GM18909 (cell line): ENCODE data around the gene HPSE2.

Experiments used
- ATAC-seq: cut with Tn5 transposase; IDR thresholded peaks from one replicate; pipeline ENCODE4 v1.9.1; 2021; ENCODE audit warnings: mild to moderate bottlenecking; ENCODE audit not compliant: unreplicated experiment, poor library complexity

HPSE2 gene

GRCh38 chr10:98638920-98639319 is 596.7 kb downstream of the HPSE2 start:
- ATAC-seq, result no peak

GRCh38 chr10:98636921-98637329 is 598.7 kb downstream of the HPSE2 start:
- no peak for ATAC-seq

DNA sequence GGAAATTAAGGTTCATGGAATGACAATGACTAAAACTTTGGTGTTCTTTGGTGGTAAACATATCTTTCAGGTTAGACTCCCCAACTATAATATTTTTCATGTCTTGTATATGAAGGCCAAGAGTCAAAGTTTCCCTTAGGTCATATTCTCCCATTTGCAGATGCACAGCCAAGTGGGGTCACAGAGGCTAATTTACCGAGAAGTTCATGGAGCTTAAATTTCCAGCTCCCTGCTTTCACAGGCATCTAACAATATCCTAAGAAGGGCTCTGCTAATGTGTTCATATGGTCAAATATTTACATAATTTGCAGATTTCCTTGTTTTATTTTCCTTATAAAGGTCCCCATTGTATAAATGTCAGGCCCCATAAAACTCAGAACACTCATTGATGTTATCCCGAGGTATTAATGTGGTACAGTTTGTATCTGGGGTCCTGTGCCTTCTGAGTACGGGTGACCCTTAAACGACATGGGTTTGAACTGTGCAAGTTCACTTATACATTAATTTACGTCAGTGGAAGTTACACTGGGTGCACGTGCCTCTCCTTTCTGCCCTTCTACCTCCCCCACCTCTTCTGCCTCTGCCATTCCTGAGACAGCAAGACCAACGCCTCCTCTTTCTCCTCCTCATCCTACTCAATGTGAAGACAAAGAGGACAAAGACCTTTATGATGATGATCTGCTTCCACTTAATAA is 603.0 kb downstream of the HPSE2 start:
- ATAC-seq, result no peak

- ATAC-seq, result no peak
Observed at GRCh38 chr10:98628206-98628605, 607.4 kb downstream of the HPSE2 start.

DNA sequence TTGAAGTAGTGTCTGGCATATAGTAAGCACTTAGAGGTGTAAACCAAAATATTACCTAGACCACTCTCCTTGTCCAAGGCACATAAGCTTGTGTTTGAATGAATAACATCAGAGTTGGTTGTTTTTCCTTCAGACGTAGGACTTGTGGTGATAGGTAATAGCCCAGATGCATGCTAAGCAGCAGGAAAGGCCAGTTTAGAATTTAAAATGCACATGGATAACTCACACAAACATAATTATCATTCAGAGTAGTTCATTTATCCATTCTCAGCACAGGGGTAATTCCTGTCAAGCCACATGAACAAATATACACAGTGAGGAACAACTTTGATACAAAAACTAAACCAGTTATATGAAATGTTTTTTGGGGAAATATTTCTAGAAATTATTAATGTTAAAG is 607.9 kb downstream of the HPSE2 start:
- ATAC-seq, result no peak

DNA sequence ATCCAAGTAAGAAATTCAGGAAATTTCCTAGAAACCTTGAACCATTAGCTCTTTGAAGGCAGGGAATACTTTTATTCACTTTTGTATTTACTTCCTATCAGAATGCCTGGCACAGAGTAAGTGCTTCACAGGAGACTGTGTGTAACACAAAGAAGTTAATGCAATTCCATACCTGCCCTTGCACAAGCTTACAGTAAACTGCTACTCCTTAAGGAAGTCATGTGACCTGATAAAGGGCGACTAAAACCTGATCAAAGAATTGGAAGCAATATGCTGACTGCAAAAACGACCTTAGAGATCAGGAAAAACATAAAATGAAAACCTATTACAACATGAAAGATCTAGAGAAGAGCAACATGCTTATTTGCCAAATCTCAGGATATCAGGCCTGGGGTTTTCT is 610.7 kb downstream of the HPSE2 start:
- no peak for ATAC-seq

- ATAC-seq, result no peak
Observed at GRCh38 chr10:98623176-98623575, 612.5 kb downstream of the HPSE2 start.

- no peak for ATAC-seq
Observed at GRCh38 chr10:98621630-98622029, 614.0 kb downstream of the HPSE2 start.

GRCh38 chr10:98620503-98620902 is 615.1 kb downstream of the HPSE2 start:
- ATAC-seq, result no peak

DNA sequence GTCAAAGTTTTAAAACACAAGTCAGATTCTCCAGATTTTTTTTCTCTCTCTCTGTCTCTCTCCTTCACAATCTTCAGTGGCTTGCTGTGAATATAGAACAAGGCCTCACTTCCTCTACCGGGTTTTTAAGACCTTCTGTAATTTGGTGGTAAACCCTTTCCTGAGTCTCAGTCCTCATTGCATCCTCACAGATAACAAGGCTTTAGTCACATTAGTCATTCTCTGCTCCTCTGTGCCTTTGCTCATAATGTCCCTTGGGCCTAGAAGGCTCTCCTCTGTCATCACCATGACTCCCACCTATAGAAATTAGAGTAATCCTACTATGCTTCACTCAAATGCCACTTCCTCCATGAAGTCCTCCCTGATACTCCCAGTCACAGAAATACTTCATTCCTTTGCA is 616.2 kb downstream of the HPSE2 start:
- ATAC-seq, result no peak

DNA sequence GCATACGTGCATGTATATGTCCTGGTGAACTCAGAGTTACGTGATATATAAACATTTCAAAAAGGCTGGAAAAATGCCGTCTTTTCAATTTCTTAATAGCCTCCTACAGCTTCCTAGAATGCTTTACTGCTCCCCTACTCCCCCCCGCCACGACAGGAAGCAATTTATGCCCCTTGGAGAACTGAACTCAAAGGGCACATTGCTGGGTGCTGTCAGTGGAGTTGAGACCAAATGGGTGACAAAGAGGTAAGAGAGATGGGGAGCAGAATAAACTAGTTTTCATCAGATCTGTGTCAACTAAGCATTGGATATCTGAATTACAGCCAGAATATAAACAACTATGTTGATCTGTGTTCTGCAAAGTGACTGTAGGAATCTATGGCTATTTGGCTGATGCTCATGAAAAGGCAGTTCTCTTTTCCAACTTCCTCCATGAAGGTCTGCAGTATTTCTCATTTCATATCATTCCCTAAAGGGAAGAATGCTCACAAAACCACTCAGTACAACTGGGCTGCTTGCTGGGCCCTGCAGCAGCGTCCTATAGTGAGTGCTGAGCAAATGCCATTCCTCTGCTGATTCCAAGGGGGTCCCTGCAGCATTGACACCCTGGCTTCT is 617.6 kb downstream of the HPSE2 start:
- no peak for ATAC-seq

DNA sequence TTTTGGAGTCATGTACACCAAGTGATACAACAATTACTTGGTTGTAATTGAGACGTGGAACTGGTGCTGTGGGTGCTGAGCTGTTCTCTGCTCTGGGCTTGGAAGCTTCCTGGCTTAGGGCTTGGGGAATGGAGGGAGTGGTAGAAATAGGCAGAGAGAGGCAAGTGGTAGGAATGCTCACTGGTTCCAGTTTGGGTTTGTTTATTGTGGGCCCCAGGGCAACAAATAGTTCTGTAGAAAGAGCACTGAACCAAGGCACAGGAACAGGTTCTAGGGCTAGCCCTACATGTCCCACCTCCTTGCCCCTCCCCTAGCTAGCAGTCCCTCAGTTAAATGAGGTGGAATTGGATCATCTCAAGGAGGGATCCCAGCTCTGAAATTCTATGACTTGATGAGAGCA is 622.2 kb downstream of the HPSE2 start:
- ATAC-seq, result no peak

DNA sequence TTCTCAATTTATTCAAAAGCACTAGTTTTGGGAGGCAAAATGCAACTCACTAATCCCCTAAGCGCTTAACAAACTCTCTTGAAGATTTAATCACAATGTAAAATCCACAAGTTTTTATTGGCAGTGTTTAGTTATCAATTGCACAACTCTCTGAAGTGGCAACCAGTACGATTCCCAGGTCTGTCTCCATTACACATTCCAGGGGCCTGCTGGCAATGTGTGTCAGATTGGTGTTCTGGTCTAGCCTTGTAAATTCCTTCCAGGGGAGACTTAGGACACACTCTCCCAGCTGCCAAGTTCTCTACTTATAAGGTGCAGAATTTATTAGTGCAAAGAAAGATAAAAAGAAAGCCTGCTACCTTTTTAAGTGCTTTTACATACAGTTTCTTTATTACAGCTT is 624.2 kb downstream of the HPSE2 start:
- ATAC-seq, result no peak

- no peak for ATAC-seq
Observed at GRCh38 chr10:98610836-98611235, 624.8 kb downstream of the HPSE2 start.

DNA sequence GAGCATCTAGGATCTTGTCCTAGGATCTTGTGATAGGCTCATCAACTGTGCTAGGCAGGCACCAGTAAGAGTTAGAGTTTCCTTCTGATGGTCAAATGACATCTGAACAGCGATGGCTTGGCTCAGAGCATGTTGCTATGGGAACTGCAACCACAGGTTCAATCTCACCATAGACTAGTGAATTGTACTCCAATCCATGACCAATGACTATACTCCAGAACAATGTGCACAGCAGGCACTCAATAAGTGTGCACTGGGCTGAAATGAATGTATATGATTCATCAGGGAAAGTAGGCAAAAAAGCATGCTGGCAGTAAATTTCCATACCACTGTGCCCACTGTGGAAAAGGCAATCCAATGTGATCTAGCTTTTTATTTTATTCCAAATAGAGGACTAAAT is 625.4 kb downstream of the HPSE2 start:
- ATAC-seq, result no peak

- ATAC-seq, result no peak
Observed at GRCh38 chr10:98609265-98609664, 626.4 kb downstream of the HPSE2 start.

DNA sequence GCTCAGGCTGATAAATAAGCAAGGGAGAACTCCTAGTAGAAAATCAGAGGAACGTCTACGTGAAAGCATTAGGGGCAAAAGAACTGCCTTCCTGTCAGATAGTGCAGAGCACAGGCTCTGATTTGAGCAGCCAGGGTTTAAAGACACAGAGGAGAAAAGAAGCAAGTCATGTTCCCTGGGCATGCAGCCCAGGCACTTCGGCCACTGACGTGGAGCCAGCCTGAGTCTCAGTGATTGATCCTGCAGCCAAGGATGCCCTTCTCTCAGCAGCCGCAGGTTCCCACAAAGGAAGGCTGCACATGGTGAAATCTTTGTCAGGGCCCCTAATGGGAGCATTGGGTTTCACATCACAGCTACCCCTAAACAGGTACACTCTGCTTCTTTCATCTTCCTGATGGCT is 627.2 kb downstream of the HPSE2 start:
- no peak for ATAC-seq

DNA sequence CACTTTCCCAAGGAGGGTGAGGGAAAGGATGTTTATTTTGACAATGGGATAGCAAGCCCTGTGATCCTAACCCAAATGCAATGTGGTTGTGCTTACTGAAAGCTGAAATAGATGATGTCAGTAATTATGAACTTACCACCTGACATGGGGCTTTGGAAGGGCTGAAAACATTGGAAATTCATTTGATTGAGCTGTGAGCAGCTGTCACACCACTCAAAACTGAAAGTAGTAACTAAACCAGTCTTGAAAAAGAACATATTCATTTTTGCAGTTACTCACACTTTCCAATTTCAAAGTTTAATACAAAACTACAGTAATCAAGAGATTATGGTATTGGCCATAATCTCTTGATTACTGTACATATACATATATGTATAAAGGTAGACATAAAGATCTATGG is 633.4 kb downstream of the HPSE2 start:
- ATAC-seq, result no peak

- no peak for ATAC-seq
Observed at GRCh38 chr10:98599032-98599610, 636.5 kb downstream of the HPSE2 start.

- ATAC-seq, result no peak
Observed at GRCh38 chr10:98596404-98596803, 639.2 kb downstream of the HPSE2 start.

DNA sequence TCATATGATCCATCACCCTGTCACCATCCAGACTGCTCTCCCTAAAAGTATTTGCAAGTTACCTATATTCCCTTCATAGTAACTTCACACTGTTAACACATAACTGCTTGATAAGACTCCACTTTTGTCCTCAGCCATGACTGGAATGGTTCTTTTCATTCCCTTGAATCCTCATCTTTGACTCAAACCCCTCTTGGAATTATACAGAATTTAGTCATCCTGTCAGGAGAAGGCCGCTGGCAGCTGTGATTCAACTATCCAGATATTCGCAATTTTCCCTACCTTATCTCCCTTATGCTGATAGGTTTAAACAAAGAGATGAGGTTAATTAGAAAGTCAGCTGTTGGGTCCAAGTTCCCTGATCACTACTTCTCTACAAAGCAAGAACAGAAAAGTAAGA is 646.0 kb downstream of the HPSE2 start:
- no peak for ATAC-seq

DNA sequence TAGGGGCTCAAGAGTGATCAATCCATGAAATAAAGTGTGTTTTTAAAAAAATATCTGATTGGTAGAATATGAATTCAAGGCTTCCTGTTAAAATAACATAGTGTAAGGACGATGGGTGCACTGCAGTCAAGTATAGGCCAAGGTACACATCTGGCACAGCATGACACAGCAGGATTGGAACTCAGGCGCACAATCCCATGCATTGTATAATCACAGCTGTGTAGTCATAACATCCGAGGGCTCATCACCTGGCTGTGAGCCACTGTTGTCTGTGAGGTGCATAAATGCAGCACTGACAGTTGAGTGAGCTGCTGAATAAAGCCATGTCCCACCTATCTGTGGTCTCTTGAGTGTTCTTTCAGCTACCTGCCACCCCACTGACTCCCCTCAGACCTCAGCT is 646.6 kb downstream of the HPSE2 start:
- no peak for ATAC-seq
